Esophagus squamous epithelium (tissue), 5 donors: ENCODE results near the gene HS6ST2. TPM values are rescaled to one million over a fixed set of nuclear protein-coding genes. Genes with fewer than 3 reads are reported as not detected.

Experiments
- DNase-seq: peaks from one replicate; lab custom pipeline; 2025; lab: John Stamatoyannopoulos, UW
- H3K27ac ChIP-seq, 4 donors: fragments of 200-600 bp; sonication (generic); one replicate each; pipeline ENCODE4 v1.5.1; 2016 to 2019; ENCODE audit warnings: mild to moderate bottlenecking in 1 of 4
- H3K27me3 ChIP-seq, 4 donors: fragments of 200-600 bp; sonication (generic); 1 replicate in 3 of 4; 2 replicates in 1 of 4; pipeline versions ENCODE4 v1.5.1 to v1.6.0; 2017 to 2021; ENCODE audit warnings: antibody characterized with exemption in 1 of 4
- H3K36me3 ChIP-seq, 3 donors: fragments of 200-600 bp; sonication (generic); one replicate each; pipeline ENCODE4 v1.5.1; 2016 to 2019
- H3K4me1 ChIP-seq, 3 donors: fragments of 200-600 bp; sonication (generic); one replicate each; pipeline ENCODE4 v1.5.1; 2017 to 2019
- H3K4me3 ChIP-seq, 4 donors: fragments of 200-600 bp; sonication (generic); 1 replicate in 3 of 4; 2 replicates in 1 of 4; pipeline ENCODE4 v1.5.1; 2016 to 2019; ENCODE audit warnings: mild to moderate bottlenecking in 2 of 4, moderate library complexity in 1 of 4
- H3K9me3 ChIP-seq, 3 donors: fragments of 200-600 bp; sonication (generic); one replicate each; pipeline ENCODE4 v1.5.1; 2016 to 2019
- CTCF ChIP-seq, 6 experiments: fragments of 450-650 bp in 4 of 6; fragments of 200-600 bp in 2 of 6; sonication (generic) in 2 of 6; IDR thresholded peaks; one replicate each; pipeline ENCODE4 v1.5.1; 2016 to 2019; ENCODE audit warnings: antibody characterized with exemption in 6 of 6, mild to moderate bottlenecking in 4 of 6, moderate library complexity in 4 of 6
- POLR2A ChIP-seq, 4 donors: fragments of 450-650 bp; IDR thresholded peaks; one replicate each; pipeline ENCODE4 v1.6.1; 2017; ENCODE audit warnings: antibody characterized with exemption in 4 of 4, mild to moderate bottlenecking in 4 of 4, moderate library complexity in 3 of 4
- WGBS, 2 donors: methylation state at CpG; one replicate each; pipeline ENCODE4 v1.1.5; 2018; 5-methylcytosine and 5-hydroxymethylcytosine counted together
- intact Hi-C: fragments of 100-400 bp; cut with DNase I; formaldehyde crosslinking; loops from one replicate; pipeline ENCODE4 v1.15.0; 2022
- total RNA-seq, 4 donors: library from RNA; depleted of rRNA; stranded (reverse); fragments of >200 nt; gene quantifications; one replicate each; pipeline ENCODE4 v1.1.0, GENCODE V29; 2016
- donor health status: DM: yes; HTN: yes; CAD: no.

HS6ST2 gene
- total RNA-seq, 4 donors from 2014 or later, result 6.3 to 9.0 (median 7.1) TPM

- Histone ChIP-seq H3K27ac (no peak overlapping the region), H3K4me3 (no peak overlapping the region), H3K9me3 (no peaks in the 10 kb centered on the region), H3K27me3 (no peaks in the 10 kb centered on the region), H3K36me3 (no peaks in the 10 kb centered on the region), H3K4me1 (no peaks in the 10 kb centered on the region)
- intact Hi-C loops, result no loop called here
- no peak for DNase-seq
- TF ChIP-seq POLR2A (IDR thresholded peaks at IDR 0.05) (no peak), CTCF (IDR thresholded peaks at IDR 0.05) (no peak)
These were observed 179.5 kb downstream of the HS6ST2 start for GRCh38 chrX:132778917-132779316.

DNA sequence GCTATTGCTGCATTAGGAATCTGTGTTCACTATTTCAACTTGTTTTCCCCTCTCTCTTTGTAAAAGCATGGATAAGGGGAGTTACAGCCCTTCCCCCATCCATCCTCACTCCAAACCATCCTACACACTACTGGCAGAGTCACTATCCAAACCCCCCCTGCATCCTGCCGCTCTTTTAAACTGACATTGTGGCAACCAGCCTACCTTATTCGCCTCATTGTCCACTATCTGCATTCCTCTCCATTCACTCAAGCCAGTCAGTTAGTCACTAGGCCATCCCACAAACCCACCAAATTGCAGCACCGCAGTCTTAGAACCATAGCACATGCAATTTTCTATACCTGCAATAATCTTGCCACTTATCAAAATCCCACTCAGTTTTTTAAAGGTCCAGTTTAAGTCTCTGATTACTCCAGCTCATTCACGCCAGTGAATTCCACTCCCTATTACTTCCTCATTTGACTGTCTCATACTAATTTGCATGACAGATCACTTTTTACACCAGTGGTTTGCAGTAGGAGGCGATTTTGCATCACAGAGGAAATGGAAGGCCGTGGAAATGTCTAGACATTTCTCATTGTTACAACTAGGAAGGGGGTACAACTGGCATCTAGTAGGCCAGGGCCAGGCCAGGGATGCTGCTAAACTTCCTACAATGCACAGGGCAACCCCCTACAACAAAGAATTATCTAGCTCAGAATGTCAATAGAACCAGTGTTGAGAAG lies 181.8 kb downstream of the HS6ST2 start:
- H3K27me3 ChIP-seq, result no peaks in the 10 kb centered on the region
- no peak overlapping the region for H3K27ac ChIP-seq
- no peak for DNase-seq
- no peaks in the 10 kb centered on the region for H3K4me1 ChIP-seq
- intact Hi-C loops, result no loop called here
- no peaks in the 10 kb centered on the region for H3K36me3 ChIP-seq
- TF ChIP-seq CTCF (IDR thresholded peaks at IDR 0.05), result no peak
- TF ChIP-seq POLR2A (IDR thresholded peaks at IDR 0.05), result no peak
- H3K9me3 ChIP-seq, result no peaks in the 10 kb centered on the region
- 66 to 96% methylated on average over 4 to 5 of the region's 6 CpGs for WGBS, 2 donors
- no peak overlapping the region for H3K4me3 ChIP-seq

DNA sequence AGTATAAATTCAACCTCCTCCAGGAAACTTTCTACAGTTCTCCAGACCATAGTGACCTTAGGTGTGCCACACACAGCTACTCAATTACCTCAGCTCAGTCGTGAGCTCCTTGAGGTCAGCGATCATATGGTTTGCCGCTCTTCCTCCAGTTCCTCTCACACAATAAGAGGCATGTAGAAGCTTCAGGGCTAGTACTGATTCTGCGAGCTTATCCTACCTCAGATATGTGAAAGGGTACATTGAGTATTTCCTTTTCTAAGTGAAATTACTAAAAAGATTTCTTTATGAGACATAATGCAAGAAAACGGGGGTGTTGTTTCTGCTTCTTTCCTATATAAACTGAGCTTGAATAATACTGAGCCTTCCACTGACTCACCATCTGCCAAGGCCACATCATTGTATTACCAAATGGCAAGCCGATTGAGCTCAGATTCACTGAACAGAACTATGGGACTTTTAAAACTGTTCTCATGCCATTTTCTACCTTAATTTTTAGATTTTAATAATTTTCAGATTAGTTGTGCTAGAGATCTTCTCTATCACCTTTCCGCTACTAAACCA lies 183.1 kb downstream of the HS6ST2 start:
- WGBS, 2 donors, result 64 to 66% methylated on average over 6 to 7 of the region's 7 CpGs
- Histone ChIP-seq H3K4me3 (no peak overlapping the region), H3K4me1 (no peaks in the 10 kb centered on the region), H3K36me3 (no peaks in the 10 kb centered on the region), H3K27me3 (no peaks in the 10 kb centered on the region), H3K9me3 (no peaks in the 10 kb centered on the region), H3K27ac (no peak overlapping the region)
- intact Hi-C loops, result no loop called here
- no peak for DNase-seq
- no peak for TF ChIP-seq CTCF (IDR thresholded peaks at IDR 0.05)
- no peak for TF ChIP-seq POLR2A (IDR thresholded peaks at IDR 0.05)

- intact Hi-C loops, result no loop called here
- Histone ChIP-seq H3K36me3 (no peaks in the 10 kb centered on the region), H3K9me3 (no peaks in the 10 kb centered on the region), H3K27ac (no peak overlapping the region), H3K27me3 (no peaks in the 10 kb centered on the region), H3K4me3 (no peak overlapping the region), H3K4me1 (no peaks in the 10 kb centered on the region)
- DNase-seq, result no peak
- 50 to 59% methylated on average over 4 to 5 of the region's 5 CpGs for WGBS, 2 donors
- TF ChIP-seq CTCF (IDR thresholded peaks at IDR 0.05) (no peak), POLR2A (IDR thresholded peaks at IDR 0.05) (no peak)
These were observed 184.3 kb downstream of the HS6ST2 start for GRCh38 chrX:132774010-132774714.

GRCh38 chrX:132769609-132770008 lies 188.8 kb downstream of the HS6ST2 start:
- Histone ChIP-seq H3K9me3 (no peaks in the 10 kb centered on the region), H3K27ac (no peak overlapping the region), H3K27me3 (no peaks in the 10 kb centered on the region), H3K36me3 (no peaks in the 10 kb centered on the region), H3K4me1 (no peaks in the 10 kb centered on the region), H3K4me3 (no peak overlapping the region)
- TF ChIP-seq POLR2A (IDR thresholded peaks at IDR 0.05) (no peak), CTCF (IDR thresholded peaks at IDR 0.05) (no peak)
- intact Hi-C loops, result no loop called here
- WGBS, 2 donors, result 77 to 92% methylated on average over 6 to 7 of the region's 7 CpGs
- DNase-seq, result no peak
